Karpas-422 (cell line): Measurements from ENCODE around the gene USHBP1. TPM values are rescaled to one million over a fixed set of nuclear protein-coding genes. Genes with fewer than 3 reads are reported as not detected.
A peak's percentile ranks its signal among the peaks of the same experiment; 100 is the strongest.

Experiments used
- DNase-seq: peaks from one replicate; pipeline ENCODE4 v3.0.0-alpha.2; 2015
- H2AFZ ChIP-seq: fragments of 200-600 bp; sonication (generic); 2 replicates; pipeline ENCODE4 v1.6.1; 2014; ENCODE audit warnings: antibody characterized with exemption, low read length, mixed read lengths
- H3K27ac ChIP-seq: fragments of 200-600 bp; sonication (generic); 2 replicates; pipeline ENCODE4 v1.5.1; 2014; ENCODE audit warnings: mild to moderate bottlenecking, low read length, moderate library complexity
- H3K27me3 ChIP-seq: fragments of 200-600 bp; sonication (generic); 2 replicates; pipeline ENCODE4 v1.6.1; 2014; ENCODE audit warnings: low read length, mixed read lengths
- H3K36me3 ChIP-seq: fragments of 200-600 bp; sonication (generic); 2 replicates; pipeline ENCODE4 v1.6.1; 2014; ENCODE audit warnings: low read length, mixed read lengths; ENCODE audit not compliant: insufficient read depth
- H3K4me1 ChIP-seq: fragments of 200-600 bp; sonication (generic); 2 replicates; pipeline ENCODE4 v1.6.1; 2014; ENCODE audit warnings: mild to moderate bottlenecking, low read length, mixed read lengths
- H3K4me2 ChIP-seq: fragments of 200-600 bp; sonication (generic); 2 replicates; pipeline ENCODE4 v1.6.1; 2014; ENCODE audit warnings: low read length, low read depth, mild to moderate bottlenecking; ENCODE audit not compliant: poor library complexity, severe bottlenecking
- H3K4me3 ChIP-seq: fragments of 200-600 bp; sonication (generic); 2 replicates; pipeline ENCODE4 v1.5.1; 2014; ENCODE audit warnings: mild to moderate bottlenecking, antibody characterized with exemption, low read length, mixed read lengths
- H3K79me2 ChIP-seq: fragments of 200-600 bp; sonication (generic); 2 replicates; pipeline ENCODE4 v1.6.1; 2014; ENCODE audit warnings: mild to moderate bottlenecking, low read length, mixed read lengths
- H3K9ac ChIP-seq: fragments of 200-600 bp; sonication (generic); 2 replicates; pipeline ENCODE4 v1.6.0; 2014; ENCODE audit warnings: low read length
- H3K9me2 ChIP-seq: fragments of 200-600 bp; sonication (generic), shearing (Covaris generic); replicated peaks from 2 replicates; pipeline ENCODE4 v1.6.0; 2014; ENCODE audit warnings: mild to moderate bottlenecking, low read length, moderate library complexity; ENCODE audit not compliant: insufficient read depth
- H3K9me3 ChIP-seq: fragments of 300-700, 200-600 bp; sonication (generic); 2 replicates; pipeline ENCODE4 v1.6.1; 2014; ENCODE audit warnings: low read length, mixed read lengths
- H4K20me1 ChIP-seq: fragments of 200-600 bp; sonication (generic); 2 replicates; pipeline ENCODE4 v1.6.1; 2014; ENCODE audit warnings: mild to moderate bottlenecking, antibody characterized with exemption, low read length, low read depth; ENCODE audit not compliant: insufficient read depth
- total RNA-seq: library from RNA; depleted of rRNA; stranded (reverse); fragments of >200 nt; shearing (Covaris generic); gene quantifications from 2 replicates; pipeline ENCODE4 v1.2.3, GENCODE V29; 2014; ENCODE audit warnings: low replicate concordance

The USHBP1 gene
- total RNA-seq, 1 experiment from 2014 or later, result not detected

DNA sequence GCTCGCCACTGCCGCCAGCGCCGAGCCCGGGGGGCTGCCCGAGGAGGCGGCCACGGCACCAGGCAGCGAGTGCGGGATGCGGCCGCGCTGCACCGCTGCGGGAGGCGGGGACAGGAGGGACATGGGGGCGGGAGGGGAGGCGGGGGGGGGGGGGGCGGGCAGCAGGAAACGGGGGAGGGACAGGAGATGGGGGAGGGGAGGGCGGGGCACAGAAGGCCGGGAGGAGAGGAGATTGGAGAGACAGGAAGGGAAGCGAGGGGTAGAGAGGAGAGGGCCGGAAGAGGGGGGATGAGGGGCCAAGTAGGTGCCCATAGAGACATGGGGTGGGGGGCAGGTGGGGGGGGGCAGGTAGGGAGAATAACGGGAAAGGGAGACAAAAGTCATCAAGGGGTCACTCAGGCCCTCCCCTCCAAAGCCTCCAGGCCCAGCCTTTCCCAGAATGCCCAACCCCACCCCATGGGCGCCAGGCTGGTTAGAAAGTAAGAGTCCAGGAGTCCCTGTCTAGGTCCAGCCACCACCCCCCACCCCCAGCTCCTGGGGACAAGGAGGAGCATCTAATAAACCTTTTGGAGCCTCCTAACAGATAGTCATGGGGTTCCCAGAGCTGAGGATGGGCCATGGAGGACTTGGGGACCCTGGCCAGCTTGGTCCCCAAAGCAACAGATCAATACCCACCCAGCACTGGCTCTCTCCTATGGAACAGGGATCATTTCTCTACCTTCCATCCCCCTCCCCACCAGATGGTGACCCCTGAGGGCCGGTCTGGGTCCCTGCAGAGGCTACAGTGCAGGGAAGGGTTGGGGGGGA is 28.4 kb downstream of the USHBP1 start:
- no peaks in the 10 kb centered on the region for H3K9me3 ChIP-seq
- peak overlapping the region; percentile 87; the same call in 1 of the 2 replicates for H2AFZ ChIP-seq
- H3K4me2 ChIP-seq, result peak overlapping the region; percentile 93
- H3K79me2 ChIP-seq, result peaks cover 23% of the 10 kb centered on the region
- H3K4me1 ChIP-seq, result peaks cover 20% of the 10 kb centered on the region
- H3K36me3 ChIP-seq, result no peaks in the 10 kb centered on the region; the same call in 1 of the 2 replicates
- no peaks in the 10 kb centered on the region for H3K9me2 ChIP-seq
- peak overlapping the region; percentile 75 for H3K9ac ChIP-seq
- no peaks in the 10 kb centered on the region for H3K27me3 ChIP-seq
- peaks cover 13% of the 10 kb centered on the region; the same call in 1 of the 2 replicates for H4K20me1 ChIP-seq
- peak overlapping the region; percentile 73 for H3K4me3 ChIP-seq
- peak overlapping the region; percentile 70 for H3K27ac ChIP-seq
- peak; percentile 70 for DNase-seq

DNA sequence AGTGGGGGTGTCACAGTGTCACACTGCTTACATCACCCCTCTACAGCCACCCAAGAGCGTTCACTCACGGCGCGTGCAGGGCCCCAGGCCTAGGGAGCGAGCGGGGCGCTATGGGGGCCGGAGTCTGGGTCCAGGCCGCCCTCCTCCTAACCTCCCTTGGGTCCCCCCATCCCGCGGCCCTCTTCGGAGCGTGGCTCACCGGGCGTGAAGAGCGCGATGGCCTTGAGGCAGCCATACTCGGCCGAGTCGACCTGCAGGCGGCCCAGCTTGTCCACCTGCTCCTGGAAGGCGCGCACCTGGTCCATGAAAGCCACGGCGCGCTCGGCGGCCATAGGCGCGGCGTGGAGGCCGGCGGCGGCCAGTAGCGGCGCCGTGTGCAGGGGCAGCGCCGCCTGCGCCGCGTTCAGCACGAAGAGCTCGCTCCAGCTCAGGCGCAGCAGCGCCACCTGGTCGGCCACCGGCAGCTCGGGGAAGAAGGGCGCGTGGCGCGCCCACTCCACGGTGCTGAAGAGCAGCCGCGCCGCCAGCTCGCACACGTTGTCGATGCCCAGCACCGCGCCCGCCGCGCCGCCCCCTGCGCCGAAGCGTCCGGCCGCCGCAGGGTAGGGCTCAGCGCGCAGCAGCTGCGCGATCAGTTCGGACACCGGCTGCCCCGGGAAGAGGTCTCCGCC is 29.1 kb downstream of the USHBP1 start:
- peaks cover 23% of the 10 kb centered on the region for H3K79me2 ChIP-seq
- peak overlapping the region; percentile 73 for H3K4me3 ChIP-seq
- H2AFZ ChIP-seq, result peak overlapping the region; percentile 87; the same call in 1 of the 2 replicates
- no peaks in the 10 kb centered on the region for H3K9me3 ChIP-seq
- no peaks in the 10 kb centered on the region for H3K27me3 ChIP-seq
- no peaks in the 10 kb centered on the region; the same call in 1 of the 2 replicates for H3K36me3 ChIP-seq
- no peaks in the 10 kb centered on the region for H3K9me2 ChIP-seq
- peaks cover 13% of the 10 kb centered on the region; the same call in 1 of the 2 replicates for H4K20me1 ChIP-seq
- peak overlapping the region; percentile 75 for H3K9ac ChIP-seq
- H3K4me2 ChIP-seq, result peak overlapping the region; percentile 93
- DNase-seq, result peak; percentile 85
- peak overlapping the region; percentile 63 for H3K27ac ChIP-seq
- H3K4me1 ChIP-seq, result peaks cover 20% of the 10 kb centered on the region

DNA sequence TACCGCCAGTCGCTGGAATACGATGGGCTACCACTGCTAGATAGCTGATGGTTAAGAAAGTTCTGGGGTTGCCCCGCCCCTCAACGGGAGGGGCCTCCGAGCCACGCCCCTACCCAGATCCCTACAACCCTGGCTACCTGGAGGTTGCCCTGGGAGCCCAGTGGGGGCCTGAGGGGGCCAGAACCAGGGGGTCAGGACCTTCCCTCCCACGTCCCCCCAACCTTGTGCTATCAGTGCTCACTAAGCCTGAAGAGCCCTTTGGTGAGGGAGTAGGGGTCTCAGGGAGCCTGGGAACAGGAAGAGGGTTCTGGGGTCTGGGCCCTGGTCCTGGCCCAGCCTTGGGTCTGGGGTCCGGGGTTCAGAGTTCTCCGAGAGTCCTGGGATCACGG is 29.6 kb downstream of the USHBP1 start:
- no peaks in the 10 kb centered on the region; the same call in 1 of the 2 replicates for H3K36me3 ChIP-seq
- H3K79me2 ChIP-seq, result peaks cover 23% of the 10 kb centered on the region
- H3K9ac ChIP-seq, result peak overlapping the region; percentile 75
- H3K27ac ChIP-seq, result peak overlapping the region; percentile 63
- peak overlapping the region; percentile 93 for H3K4me2 ChIP-seq
- H3K4me1 ChIP-seq, result peaks cover 20% of the 10 kb centered on the region
- peak overlapping the region; percentile 73 for H3K4me3 ChIP-seq
- peaks cover 13% of the 10 kb centered on the region; the same call in 1 of the 2 replicates for H4K20me1 ChIP-seq
- H3K9me3 ChIP-seq, result no peaks in the 10 kb centered on the region
- H2AFZ ChIP-seq, result peak overlapping the region; percentile 87; the same call in 1 of the 2 replicates
- no peaks in the 10 kb centered on the region for H3K27me3 ChIP-seq
- H3K9me2 ChIP-seq, result no peaks in the 10 kb centered on the region
- peak; percentile 87 for DNase-seq

DNA sequence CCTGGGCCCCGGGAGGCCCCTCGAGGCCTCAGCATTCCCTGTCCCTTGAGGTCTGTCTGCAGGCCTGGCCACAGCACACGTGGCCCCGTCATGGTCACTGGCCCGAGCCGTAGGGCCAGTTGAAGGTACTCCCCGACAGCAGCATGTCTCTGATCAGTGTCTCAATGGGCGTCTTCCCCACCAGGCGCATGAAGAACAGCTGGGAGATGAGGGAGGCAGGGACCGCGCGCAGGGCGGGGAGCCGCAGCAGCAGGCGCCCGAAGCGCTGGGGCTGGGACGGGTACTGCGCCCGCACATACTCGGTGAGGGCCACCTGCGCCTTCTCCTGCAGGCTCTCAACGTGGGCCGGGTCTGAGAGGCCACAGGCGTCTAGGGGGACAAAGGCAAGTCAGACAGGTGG is 32.3 kb downstream of the USHBP1 start:
- no peaks in the 10 kb centered on the region for H3K27me3 ChIP-seq
- H3K79me2 ChIP-seq, result peaks cover 24% of the 10 kb centered on the region
- no peaks in the 10 kb centered on the region for H3K9me2 ChIP-seq
- H3K9me3 ChIP-seq, result no peaks in the 10 kb centered on the region
- H3K4me2 ChIP-seq, result no peak overlapping the region
- DNase-seq, result no peak
- H4K20me1 ChIP-seq, result peaks cover 13% of the 10 kb centered on the region; the same call in 1 of the 2 replicates
- no peak overlapping the region for H2AFZ ChIP-seq
- no peak overlapping the region for H3K9ac ChIP-seq
- no peaks in the 10 kb centered on the region; the same call in 1 of the 2 replicates for H3K36me3 ChIP-seq
- H3K4me3 ChIP-seq, result no peak overlapping the region
- no peak overlapping the region for H3K27ac ChIP-seq
- H3K4me1 ChIP-seq, result peaks cover 22% of the 10 kb centered on the region

DNA sequence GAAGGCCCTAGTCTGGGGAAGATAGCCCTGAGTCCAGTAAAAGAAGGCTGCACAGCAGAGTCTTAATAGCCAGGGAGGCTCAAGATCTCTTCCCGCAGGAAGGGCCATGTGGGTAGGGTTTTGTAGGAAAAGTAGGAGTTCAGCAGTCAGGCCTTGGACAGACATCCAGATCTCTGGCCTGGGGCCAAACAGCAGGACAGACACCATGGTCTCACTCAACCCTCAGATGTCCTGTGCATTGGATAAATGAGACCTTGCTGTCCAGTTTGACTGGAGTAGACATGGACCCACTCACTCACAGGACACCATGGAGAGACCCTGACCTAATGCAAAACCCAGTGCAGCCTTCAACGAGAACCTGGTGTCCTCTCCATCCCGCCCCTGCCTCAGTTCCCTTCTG is 34.7 kb downstream of the USHBP1 start:
- Histone ChIP-seq H3K4me3 (no peak overlapping the region), H2AFZ (no peak overlapping the region), H3K4me1 (peaks cover 20% of the 10 kb centered on the region), H4K20me1 (peaks cover 13% of the 10 kb centered on the region; the same call in 1 of the 2 replicates), H3K79me2 (peaks cover 27% of the 10 kb centered on the region), H3K36me3 (no peaks in the 10 kb centered on the region; the same call in 1 of the 2 replicates), H3K9me2 (no peaks in the 10 kb centered on the region), H3K4me2 (no peak overlapping the region), H3K9me3 (no peaks in the 10 kb centered on the region), H3K27me3 (no peaks in the 10 kb centered on the region), H3K27ac (no peak overlapping the region), H3K9ac (no peak overlapping the region)
- no peak for DNase-seq

DNA sequence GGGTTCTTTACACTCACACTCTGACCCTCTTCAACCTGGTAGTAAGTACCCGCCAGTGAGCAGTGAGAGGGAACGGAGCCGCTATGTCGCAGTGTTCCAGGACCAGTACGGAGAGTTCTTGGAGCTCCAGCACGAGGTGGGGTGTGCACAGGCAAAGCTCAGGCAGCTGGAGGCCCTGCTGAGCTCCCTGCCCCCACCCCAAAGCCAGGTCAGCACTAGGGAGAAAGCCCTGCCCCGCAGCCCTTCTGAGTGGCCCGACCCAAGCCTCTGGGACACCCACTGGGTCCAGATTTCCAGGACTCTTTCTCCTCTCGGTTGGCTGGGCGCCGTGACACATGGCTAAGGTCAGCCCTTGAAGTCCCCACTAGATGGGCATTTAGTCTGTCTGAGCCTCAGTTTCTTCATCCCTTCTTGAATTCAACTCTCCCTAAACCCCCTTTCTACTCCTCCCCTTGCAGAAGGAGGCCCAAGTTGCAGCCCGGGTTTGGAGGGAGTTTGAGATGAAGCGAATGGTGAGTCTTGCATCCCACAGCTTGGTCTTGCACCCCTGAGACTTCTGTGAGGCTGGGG is 36.7 kb downstream of the USHBP1 start:
- no peak overlapping the region for H3K9ac ChIP-seq
- peak overlapping the region; percentile 94 for H3K4me2 ChIP-seq
- no peaks in the 10 kb centered on the region for H3K9me3 ChIP-seq
- H3K9me2 ChIP-seq, result no peaks in the 10 kb centered on the region
- no peak for DNase-seq
- H3K27me3 ChIP-seq, result no peaks in the 10 kb centered on the region
- 0 out of 2 replicates have a peak, but pooled peaks cover 7% of the 10 kb centered on the region for H4K20me1 ChIP-seq
- H2AFZ ChIP-seq, result no peak overlapping the region
- no peak overlapping the region for H3K27ac ChIP-seq
- no peak overlapping the region for H3K4me3 ChIP-seq
- peaks cover 8% of the 10 kb centered on the region for H3K79me2 ChIP-seq
- peaks cover 16% of the 10 kb centered on the region for H3K4me1 ChIP-seq
- H3K36me3 ChIP-seq, result no peaks in the 10 kb centered on the region; the same call in 1 of the 2 replicates

DNA sequence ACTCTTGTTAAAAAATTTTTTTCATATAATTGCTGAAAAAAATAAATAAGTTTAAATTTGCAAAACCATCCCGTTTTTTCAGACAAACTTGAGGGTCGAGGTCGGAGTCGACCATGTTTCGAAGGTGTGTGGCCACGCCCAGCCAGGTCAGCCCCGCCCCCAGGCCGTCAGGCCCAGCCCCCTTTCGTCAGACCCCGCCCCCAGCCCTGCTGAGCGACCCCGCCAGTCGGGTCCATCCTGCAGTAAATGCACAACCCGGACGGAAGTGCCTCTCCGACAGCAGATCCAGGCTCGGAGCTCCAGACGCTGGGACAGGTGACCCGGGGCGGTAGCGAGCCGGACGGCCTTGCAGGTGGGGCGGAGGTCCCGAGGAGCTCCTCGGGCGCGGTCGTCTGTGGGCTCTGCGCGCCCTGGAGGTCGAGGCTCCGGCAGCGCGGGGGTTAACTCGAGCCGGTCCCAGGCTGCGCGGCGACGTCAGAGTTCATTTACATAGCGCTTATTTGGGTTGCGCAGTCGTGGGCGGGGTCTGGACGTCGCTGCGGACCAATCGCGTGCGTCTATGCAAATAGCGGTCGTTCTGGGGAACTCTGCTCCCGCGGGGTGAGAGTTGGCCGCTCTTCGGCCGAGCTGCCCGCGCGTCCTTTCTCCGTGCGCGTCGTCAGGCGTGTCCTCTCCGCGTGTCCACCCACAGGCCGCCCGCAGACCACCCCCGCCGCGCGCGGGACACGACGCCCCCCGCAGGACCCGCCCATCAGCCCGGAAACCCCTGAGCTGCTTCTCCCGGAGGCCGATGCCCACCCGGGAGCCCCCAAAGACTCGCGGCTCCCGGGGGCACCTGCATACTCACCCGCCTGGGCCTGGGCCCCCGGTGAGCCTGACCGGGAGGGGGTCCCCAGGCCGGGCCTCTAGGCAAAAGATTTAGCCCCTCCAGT is 38.3 kb downstream of the USHBP1 start, which contains the start of gene OCEL1:
Gene OCEL1, plus strand, starts transcription at position 225 of the 932 bp plus-strand sequence. Its CDS starts 22 bp downstream, at position 247.
- Histone ChIP-seq H3K4me2 (peak within 1 kb of the TSS; percentile 94), H3K9me3 (no peaks in the 10 kb centered on the region), H3K4me3 (peak within 1 kb of the TSS; percentile 74), H3K27me3 (no peaks in the 10 kb centered on the region), H3K36me3 (no peaks in the 10 kb centered on the region), H4K20me1 (no peaks in the 10 kb centered on the region), H2AFZ (peak within 1 kb of the TSS; percentile 71), H3K9me2 (no peaks in the 10 kb centered on the region), H3K9ac (peak within 1 kb of the TSS; percentile 90), H3K27ac (peak within 1 kb of the TSS; percentile 61), H3K79me2 (peaks cover 8% of the 10 kb centered on the region), H3K4me1 (peaks cover 16% of the 10 kb centered on the region)
- DNase-seq, result peak; percentile 99
